ENCODE measurements around the gene FMO3.

Gene FMO3

DNA sequence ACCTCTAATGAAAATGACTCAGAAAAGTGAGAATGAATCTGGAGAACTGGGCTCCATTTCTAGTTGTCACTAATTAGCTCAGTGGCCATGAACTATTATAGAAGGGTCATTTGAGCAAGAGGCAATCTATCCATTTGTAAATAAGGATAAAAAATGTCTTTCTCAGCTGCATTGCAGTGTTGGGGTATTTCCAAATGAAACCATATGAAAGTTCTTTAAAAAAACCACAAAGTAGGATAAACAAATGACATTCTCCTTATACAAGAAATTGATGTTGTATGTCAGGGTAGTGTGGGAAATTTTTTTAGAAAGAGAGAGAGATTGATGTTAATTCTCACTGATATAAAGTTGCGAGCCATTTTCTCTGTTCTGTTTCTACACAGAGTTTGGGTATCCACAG is 26.0 kb downstream of the FMO3 start:
- no peak for DNase-seq (ENCODE audit: low read depth in 3 of 3)

DNA sequence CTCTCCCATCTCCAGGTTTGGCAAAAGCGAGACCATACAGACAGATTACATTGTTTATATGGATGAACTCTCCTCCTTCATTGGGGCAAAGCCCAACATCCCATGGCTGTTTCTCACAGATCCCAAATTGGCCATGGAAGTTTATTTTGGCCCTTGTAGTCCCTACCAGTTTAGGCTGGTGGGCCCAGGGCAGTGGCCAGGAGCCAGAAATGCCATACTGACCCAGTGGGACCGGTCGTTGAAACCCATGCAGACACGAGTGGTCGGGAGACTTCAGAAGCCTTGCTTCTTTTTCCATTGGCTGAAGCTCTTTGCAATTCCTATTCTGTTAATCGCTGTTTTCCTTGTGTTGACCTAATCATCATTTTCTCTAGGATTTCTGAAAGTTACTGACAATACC is 26.4 kb downstream of the FMO3 start:
- no peak for DNase-seq (ENCODE audit: low read depth in 3 of 3)

DNA sequence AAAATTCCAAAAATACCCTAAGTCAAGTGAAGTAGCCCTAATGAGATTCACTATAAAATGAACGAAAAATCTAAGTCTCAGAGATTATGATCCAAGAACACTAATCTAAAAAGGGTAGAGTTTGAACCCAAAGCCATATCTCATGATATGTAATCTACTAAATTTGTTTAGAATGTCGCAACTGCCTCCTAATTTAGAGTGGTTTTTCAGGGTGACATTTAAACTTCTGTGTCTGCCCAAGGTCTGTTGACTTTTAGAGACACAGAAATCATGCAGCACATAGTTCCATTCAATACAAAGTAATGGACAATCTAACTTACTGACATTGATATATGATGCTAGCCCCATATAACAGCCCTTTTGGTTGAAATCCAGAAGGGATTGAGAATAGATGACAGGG is 28.9 kb downstream of the FMO3 start:
- no peak for DNase-seq (ENCODE audit: low read depth in 3 of 3)

DNA sequence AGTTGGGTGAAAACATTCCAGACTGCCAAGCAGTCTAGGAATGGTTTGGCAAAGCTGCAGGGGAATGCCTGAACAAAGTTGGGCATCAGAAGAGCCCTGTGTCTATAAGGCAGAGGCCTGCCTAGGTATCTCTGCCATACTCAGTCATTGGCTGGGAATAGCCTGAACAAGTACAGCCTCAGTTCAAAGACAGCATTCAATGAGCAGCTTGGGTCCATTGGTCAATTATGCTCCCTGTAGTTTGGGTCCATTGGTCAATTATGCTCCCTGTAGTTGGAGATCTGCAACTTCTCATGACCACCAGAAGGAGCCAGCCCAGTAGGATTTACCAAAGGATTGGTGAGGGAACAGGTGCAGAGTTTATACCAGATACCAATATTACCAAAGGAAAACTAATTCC is 31.6 kb downstream of the FMO3 start:
- no peak for DNase-seq (ENCODE audit: low read depth in 3 of 3)

DNA sequence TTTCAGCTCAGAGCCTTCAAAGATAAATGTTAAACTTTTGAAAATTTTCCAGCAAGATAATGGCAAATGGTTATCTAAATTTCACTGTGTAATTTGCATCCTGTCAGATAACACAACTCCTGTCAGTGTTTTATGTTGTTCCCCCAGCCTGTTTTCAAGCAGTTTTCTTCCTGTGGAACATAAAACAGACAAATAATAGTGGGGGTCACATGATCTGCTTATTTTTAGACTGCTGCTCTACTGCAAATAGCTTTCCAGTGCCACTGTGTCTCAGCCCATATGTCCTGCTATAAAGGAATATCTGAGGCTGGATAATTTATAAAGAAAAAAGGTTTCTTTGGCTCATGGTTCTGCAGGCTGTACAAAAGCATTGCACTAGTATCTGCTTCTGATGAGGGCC is 32.2 kb downstream of the FMO3 start:
- DNase-seq (ENCODE audit: low read depth in 3 of 3), result no peak

DNA sequence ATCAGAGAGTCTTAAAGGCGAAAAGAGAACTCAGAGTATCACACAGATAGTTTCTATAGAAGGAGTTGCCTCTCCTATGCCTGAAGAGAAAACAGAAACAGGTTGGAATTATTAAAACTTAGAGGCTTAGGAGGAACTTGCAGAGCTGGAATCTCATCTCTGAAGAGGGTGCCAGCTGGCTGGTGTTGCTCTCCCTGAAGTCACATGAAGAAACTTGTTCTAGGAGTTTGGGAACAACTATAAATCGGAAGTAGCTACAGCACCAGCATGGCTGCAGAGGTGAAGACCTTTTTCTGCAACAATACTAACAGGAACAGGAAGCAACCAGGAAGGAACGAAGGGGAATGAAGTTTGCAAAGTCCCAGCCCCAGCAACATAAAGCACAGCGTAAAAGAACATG is 35.8 kb downstream of the FMO3 start:
- no peak for DNase-seq (ENCODE audit: low read depth in 3 of 3)

DNA sequence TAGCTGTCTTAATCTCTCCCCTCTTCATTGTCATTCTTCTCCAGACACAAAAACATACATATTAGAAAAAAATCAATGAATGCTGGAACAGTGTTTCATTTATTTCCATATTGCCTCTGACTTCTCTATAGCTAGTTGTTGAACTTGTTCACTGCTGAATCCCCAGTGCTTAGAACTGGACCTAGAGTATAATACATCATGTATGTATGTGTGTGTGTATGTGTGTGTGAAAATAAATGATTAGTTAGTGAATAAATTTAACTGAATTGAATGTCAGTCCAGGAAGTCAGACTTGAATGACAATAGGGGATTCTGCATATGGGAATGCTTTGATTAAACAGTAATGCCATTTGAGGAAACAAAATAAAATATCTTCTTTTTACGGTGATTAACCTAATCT is 36.4 kb downstream of the FMO3 start:
- no peak for DNase-seq (ENCODE audit: low read depth in 3 of 3)

DNA sequence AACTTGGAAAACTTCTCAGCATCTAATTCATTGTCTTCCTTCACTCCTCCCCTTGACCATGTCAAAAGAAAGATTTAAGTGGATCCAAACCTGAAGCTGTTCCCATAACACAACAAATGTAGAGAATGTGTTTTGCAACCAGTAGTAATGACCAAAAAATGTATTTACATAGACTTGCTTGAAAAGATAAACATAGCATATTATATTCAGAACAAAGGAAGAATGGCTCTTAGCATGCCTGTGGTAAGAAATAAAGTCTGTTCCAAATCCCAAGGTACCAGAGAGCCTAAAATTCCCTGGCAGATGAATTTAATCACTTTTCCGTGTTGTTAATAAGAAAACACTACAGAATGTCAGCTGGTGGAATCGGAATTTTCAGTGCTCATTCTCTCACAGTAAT is 36.8 kb downstream of the FMO3 start:
- DNase-seq (ENCODE audit: low read depth in 3 of 3), result no peak

DNA sequence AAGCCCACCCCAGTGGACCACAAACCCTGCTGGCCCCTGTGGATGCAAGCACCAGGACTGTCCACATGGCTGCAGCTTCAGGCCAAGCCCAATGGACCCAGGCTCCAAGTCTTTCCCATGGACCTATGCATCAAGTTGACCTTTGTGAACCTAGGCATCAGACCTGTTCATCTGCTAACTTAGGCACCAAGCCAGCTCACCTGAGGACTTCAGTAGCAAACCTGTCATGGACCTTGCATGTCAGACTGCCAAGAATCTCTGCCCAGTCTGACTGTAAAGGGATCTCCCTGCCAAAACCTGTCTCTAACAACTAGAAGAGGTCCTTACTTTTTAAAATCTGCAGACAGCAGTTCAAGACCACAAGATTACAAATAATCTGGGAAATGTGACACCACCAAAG is 37.8 kb downstream of the FMO3 start:
- DNase-seq (ENCODE audit: low read depth in 3 of 3), result no peak

DNA sequence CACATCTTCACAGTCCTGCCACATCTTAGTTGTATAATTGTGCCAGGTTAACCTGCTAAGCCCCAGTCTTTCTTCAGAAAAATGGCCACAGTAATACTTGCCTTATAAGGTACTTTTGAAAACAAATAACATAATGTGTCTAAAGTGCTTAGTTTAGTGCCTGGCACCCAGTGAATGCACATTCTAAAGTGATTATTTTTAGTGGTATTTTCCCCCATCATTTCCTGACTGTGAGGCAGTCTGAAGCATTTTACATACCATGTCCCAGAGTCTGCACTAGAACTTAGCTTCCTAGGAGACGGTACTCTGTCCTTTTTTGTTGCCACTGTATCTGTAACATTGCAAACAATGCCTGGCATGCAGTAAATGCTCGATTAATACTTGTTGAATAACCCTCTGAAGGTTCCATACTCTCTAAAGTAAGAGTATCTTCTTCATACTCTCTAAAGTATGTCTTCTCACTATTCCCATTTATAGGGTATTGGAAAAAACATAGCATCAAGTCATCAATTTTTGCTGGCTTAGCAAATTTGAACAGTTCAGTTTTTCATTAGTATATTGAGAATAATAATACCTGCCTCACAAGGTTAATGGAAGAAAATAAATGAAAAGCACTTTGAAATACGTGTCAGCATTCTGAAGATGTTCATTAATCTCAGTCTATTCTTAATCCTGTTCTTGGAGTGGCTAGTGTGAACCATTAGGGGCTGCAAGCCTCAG is 43.7 kb downstream of the FMO3 start:
- DNase-seq (ENCODE audit: low read depth in 3 of 3), result no peak

DNA sequence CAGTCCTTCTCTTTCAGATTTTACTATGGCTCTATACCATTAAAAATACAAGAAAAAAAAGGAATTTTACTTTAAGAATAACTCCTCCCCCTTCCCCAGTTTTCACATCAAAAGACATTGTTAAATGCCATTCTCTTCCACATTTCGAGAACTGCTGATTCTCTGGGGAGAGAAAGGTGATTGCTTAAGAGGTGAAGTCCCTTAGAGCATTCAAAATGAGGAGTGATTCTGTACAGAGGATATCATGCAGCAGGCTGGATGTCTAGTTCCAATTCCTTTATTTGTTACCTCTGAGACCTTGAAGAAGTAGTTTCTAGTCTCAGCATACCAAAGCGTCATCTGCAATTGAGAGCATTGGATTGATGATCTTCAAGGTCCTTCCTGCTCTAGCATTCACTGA is 46.9 kb downstream of the FMO3 start:
- DNase-seq (ENCODE audit: low read depth in 3 of 3), result no peak

DNA sequence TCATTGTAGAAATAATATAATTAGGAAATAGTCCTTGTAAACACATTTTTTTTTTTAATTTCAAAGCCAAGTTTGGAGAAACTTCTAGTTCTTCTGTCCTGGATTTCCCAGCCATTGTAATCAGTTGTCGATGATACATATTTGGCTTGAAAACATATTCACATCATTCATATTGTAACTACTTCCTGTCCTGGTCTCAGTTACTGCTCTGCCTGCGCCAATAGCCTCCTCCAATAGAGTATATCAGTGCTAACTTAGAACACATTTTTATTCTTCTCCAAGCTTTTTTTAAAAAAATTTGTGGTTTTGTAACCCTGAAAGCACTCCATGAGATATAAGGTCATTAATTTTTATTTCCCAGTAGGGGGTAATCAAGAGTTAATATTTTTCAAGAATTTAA is 48.3 kb downstream of the FMO3 start:
- no peak for DNase-seq (ENCODE audit: low read depth in 3 of 3)

DNA sequence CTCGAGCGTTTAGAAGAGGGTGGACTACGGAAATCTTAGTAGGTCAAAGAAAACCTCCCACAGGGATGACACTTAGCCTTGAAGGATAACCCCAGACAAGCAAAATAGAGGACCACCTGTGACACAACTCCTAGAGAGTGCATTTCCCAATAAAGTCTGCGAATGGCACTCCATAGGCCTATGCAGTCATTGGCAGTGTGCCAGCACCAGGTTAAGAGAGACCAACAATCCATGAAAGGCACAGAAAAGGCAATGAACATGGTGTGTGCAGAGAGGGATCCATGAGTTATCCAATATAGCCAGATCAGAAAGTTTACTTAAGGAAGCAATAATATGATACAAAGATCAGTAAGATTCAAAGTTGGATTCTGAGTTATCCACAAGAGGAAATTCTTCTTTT is 49.2 kb downstream of the FMO3 start:
- no peak for DNase-seq (ENCODE audit: low read depth in 3 of 3)

DNA sequence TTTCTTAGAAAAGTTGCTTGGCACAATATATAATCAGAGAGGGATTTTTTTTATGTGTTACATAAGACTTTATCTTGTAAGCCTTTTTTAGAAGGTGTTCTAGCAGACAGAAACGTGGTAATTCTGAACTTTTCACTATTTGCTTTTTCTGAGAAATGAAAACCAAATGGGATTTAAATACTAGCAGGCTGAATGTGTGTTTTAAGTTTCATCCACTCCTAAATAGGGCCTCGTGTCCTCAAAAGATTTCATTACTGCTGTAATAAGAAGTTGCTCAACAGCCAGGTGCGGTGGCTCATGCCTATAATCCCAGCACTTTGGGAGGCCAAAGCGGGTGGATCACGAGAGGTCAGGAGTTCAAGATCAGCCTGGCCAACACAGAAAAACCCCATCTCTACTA is 49.7 kb downstream of the FMO3 start:
- no peak for DNase-seq (ENCODE audit: low read depth in 3 of 3)

DNA sequence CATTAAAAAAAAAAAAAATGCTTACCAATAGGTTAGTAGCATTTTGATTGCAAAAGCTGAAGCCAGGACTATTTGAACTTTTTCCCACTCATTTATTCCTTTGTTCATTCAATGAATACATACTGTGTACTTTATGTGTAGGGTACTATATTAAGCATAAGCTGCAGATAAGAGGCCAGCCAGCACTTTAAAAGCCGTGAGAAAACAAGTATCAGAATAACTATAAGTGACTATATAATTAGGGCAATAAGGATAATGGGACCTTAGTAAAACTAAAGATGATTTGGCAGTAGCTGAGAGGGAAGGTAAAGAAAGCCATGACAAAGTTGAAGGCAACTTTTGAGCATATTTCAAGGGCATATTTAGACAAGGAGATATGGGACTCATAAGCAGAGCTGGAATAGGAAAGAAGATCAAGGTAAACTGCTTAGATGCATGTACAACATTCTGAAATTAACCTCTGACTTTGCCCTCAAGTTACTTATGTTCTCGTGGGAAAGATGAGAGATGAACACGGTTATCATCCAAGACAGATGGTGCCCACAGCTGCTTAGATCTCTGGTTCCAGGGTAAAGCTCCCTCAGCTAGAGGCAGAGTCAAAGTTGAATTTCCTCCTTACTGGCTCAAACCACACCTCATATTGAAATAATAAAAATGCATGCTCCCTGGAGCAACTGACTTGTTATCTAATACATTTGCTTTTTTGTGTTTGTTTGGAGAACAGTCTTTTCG is 50.4 kb downstream of the FMO3 start:
- DNase-seq (ENCODE audit: low read depth in 3 of 3), result no peak

DNA sequence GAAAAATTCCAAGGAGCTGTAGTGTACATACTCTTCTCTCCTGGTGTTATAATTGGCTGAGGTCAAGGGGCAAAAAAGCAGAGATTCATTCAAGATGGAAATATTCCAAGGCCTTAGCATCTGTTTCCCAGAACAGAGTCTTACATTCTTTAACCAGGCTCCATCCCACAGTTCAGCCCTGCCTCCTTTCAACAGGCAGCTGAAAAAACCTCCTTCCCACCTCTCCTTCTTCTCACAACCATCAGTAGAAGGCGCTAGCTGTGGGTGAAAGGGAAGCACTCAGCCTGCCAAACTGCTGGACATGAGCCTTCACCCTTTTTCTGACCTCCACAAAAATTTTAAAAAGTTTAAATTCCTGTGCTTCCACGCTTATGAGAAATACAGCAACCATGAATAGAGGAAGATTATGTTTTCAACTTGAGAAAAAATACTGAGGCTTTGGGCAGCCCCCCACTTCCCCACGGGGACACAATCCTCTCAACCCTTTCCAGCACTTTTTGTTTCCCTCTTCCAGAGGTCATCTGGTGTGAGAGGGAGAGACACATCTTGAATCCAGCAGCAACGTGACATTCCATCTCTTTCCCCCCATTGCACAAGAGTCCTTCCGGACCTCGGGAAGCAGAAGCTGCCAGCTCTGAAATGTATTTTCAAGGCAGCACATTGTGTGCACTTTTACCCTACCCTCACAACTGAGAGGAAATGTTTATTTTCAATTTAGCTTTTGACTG is 51.1 kb downstream of the FMO3 start:
- no peak for DNase-seq (ENCODE audit: low read depth in 3 of 3)

DNA sequence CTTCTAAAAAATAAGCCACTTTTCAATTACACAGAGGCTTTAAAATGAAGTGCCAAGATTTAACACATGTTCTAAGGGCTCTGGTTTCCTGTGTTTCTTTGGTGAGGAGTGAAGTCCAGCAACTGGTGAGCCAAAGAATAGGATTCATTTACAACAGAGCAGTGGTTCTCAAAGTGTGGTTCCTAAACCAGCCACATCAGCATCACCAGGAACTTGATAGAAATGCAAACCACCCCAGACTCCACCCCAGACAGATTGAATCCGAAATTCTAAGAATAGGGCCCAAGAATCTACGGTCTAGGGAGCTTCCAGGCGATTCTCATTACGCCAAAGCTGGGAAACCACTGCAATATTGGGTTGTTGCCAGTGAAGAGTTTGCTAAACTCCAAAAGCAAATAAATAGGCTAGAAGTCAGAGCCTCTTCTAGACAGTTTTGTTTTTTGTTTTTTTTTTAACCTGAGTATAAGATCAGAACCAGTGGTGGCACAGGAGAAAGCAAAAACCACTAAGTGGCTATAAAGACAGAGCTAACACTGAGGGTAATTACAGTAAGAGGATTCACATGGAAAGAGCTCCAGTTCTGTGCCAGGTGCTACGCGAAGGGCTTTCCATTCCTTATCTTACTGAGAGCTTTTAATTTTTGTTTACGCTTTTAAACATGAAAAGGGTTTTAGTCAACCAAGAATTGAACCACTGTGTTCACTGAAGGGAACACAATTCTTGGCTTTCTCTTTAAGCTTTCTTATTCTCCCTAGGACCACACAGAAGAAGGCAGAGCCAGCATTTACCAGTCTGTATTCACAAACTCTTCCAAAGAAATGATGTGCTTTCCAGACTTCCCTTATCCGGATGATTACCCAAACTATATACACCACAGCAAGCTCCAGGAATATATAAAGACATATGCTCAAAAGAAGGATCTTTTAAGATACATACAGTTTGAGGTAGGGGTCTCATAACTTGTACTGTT is 52.0 kb downstream of the FMO3 start:
- no peak for DNase-seq (ENCODE audit: low read depth in 3 of 3)

DNA sequence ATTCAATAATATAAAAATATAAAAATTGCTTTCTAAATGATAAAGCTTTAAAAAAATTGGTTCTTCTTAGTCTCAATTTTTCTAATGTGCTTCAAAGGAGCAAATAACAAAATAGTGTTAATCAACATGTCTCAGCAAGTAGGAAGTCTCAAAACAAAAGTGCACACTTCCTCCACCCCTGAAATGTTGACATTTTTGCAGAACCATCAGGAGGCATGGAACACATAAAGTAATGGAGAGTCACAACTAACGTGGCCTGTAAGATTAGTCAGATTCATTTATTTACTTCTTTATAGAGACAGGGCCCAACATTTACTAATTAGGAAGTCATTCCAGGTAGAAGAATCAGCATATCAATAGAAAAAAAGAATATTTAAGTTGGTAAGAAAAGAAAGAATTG is 59.5 kb downstream of the FMO3 start:
- no peak for DNase-seq (ENCODE audit: low read depth in 3 of 3)

DNA sequence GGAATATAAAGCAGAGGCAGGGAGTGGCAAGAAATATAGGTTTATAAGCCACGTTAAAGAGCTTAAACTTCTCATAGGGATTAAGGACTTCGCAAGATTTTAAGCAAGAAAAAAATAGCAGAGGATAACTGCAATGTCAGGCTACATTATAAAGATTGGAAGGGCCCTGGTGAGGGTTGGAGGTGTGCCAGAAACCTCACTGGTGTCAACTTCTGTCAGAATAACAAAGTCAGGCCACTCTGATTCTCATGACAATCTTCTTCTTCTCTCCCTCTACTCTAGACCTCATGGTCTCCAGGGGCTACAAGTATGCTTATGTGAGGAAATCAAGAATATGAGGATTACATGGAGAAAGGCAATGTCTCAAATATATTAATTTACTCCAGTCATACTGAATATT is 61.8 kb downstream of the FMO3 start:
- DNase-seq (ENCODE audit: low read depth in 3 of 3), result no peak

DNA sequence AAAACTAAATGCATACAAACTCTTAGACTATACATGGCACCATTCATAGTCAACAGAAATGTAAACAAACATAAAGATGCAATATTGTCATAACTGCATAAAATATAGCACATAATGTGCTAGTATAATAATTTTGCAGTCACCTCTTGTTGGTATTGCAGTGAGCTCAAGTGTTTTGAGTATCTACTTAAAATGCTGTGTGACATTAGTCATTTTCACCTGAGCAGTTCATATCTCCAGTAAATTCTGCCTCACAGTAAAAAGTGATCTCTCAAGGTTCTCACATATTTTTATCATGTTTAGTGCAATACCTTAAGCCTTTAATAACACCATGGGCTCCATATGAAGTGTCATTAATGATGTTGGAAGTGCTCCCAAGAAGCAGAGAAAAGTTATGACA is 64.8 kb downstream of the FMO3 start:
- no peak for DNase-seq (ENCODE audit: low read depth in 3 of 3)

DNA sequence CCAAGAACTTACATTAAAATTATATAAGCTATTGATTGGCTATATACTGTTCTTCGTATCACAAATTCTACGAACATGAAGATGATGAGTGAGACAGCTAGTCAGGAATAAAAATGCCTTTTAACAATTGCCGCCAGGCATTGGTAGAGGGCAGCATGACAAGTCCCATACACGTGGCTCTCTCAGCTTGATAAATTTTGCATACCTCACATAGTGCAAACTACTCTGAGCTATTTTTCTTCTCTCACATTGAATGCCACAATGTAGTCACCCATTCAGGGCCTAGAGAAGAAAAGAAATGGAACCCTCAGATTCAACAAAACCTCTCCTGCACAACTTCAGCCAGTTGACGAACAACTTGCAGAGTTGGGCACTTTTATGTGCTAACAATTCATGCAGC is 67.4 kb downstream of the FMO3 start:
- no peak for DNase-seq (ENCODE audit: low read depth in 3 of 3)

DNA sequence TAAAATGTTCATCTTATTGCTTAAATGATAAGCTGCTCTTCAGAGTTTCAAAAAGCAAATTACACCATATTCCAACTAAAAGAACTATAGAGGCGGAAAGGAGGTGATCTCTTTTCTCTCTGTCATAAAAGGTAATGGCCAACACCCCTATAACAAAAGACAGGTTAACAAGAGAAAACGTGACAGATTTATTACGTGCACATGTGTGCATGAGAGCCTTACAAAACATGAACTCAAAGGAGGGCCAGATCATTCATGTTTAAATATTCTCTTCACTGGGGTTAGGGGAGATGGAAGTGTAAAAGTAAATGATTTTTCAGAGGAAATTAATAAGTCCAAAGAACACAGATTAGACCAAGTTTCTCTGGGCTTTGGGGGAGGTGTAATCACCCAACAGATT is 67.8 kb downstream of the FMO3 start:
- DNase-seq (ENCODE audit: low read depth in 3 of 3), result no peak

All from stimulated activated CD4-positive, alpha-beta T cell treated with anti-CD3 and anti-CD28 coated beads, TNF-alpha, amount 100 ng/mL, for 4 hours (primary cell).